HG03280 (cell line): Measurements from ENCODE around the gene DHRS7B.

Experiments
- ATAC-seq: cut with Tn5 transposase; IDR thresholded peaks from one replicate; pipeline ENCODE4 v1.9.1; 2021; ENCODE audit warnings: mild to moderate bottlenecking, moderate library complexity; ENCODE audit not compliant: unreplicated experiment

Gene DHRS7B

DNA sequence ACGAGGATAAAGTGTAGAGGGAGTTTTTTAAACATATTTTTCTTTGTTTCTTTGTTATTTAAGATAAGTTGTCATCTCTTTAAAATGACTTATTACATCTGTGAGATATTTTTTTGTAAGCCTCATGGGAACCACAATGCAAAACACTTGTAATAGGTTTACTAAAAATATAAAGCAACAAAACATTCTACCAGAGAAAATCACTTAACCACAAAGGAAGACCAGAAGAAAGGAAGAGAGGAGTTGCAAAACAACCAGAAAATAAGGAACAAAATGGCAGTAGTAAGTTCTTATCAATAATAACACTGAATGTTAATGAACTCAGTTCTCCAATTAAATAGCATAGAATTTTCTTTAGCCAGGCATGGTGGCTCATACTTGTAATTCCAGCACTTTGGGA is 22.9 kb downstream of the DHRS7B start:
- no peak for ATAC-seq

DNA sequence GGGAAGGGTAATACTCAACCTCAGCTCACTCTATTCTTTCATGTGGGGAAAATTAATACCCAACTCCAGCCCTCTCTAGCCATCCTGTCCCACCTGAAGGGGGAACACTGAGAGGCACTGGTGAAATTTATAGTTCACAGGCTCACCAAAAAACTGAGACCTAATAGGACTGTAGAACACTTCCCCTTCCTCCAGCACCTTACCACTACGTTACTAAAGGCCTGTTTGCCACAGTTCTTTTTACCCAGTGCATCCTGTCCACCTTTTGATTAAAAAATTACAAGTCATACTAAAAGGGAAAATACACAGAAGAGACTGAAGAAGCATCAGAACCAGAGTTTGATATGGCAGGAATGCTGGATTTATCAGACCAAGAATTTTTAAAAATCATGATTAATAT is 26.0 kb downstream of the DHRS7B start:
- no peak for ATAC-seq

DNA sequence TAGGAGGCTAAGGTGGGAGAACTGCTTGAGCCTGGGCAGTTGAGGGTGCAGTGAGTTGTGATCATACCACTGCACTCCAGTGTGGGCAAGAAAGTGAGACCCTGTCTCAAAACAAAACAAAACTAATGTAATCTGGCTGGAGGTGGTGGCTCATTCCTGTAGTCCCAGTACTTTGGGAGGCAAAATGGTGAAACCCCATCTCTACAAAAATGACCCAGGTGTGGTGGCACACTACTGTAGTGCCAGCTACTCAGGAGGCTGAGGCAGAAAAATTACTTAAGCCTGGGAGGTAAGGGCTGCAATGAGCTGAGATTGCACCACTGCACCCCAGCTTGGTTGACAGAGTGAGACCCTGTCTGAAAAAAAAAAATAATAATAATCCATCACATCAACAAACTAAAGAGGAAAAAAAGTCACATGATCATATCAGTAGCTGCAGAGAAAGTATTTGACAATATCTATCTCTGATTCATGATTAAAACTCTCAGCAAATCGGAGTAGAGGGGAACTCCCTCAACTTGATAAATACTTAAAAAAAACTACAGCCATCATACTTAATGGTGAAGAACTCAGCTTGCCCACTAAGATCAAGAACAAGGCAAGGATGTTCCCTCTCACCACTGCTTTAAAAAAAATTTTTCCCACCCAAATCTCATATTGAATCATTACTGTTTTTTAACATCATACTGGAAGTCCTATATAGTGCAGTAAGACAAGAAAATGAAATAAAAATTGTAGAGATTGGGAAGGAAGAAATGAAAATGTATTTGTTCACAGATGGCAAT is 31.0 kb downstream of the DHRS7B start:
- ATAC-seq, result no peak

DNA sequence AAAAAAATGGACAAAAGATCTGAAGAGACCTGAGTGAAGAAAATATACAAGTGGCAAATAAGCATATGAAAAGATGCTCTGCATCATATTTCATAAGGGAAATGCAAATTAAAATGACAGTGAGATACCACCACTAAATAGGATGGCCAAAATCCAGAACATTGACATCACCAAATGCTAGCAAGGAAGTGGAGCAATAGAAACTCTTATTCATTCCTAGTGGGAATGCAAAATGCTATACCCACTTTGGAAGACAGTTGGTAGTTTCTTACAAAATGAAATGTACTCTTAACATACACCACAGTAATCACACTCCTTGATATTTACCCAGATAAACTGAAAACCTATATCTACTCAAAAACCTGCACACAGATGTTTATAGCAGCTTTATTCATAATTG is 33.6 kb downstream of the DHRS7B start:
- ATAC-seq, result no peak

GRCh38 chr17:21161498-21162393 is 35.0 kb downstream of the DHRS7B start:
- no peak for ATAC-seq

- ATAC-seq, result no peak
Measured at GRCh38 chr17:21162394-21162775, 35.6 kb downstream of the DHRS7B start.

- no peak for ATAC-seq
Measured at GRCh38 chr17:21163101-21163500, 36.3 kb downstream of the DHRS7B start.

GRCh38 chr17:21164216-21164615 is 37.5 kb downstream of the DHRS7B start:
- no peak for ATAC-seq

GRCh38 chr17:21164620-21165019 is 37.9 kb downstream of the DHRS7B start:
- no peak for ATAC-seq

GRCh38 chr17:21165922-21166594 is 39.3 kb downstream of the DHRS7B start:
- no peak for ATAC-seq

DNA sequence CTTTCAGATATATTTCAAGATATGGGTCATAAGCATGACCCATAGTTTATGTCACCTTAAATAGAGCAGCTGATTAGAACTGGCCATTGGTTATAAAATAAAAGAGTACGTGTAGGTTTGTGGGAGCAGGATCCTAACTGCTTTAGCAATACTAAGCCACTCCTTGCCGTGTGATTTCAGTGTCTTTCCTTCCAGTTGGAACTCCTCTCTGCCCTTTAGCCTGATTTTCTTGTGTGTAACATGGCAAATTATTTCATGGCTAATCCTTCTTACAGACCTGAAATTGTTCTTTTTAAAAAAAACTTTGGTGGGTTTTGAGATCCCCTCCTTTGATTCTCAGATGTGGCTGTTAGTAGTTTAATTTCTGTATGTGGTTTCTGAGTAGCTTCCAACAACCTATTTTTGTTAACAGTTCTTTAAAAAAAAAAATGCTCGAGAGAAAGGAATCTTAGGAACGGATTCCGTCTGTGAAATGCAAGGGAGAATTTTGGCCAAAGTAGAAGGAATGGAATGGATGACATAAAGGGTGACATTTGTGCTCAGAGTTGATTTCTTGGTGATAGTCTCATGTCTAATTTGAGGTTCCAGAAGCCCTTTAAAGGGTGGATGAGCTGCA is 39.9 kb downstream of the DHRS7B start:
- no peak for ATAC-seq

GRCh38 chr17:21167303-21167702 is 40.5 kb downstream of the DHRS7B start:
- ATAC-seq, result no peak

DNA sequence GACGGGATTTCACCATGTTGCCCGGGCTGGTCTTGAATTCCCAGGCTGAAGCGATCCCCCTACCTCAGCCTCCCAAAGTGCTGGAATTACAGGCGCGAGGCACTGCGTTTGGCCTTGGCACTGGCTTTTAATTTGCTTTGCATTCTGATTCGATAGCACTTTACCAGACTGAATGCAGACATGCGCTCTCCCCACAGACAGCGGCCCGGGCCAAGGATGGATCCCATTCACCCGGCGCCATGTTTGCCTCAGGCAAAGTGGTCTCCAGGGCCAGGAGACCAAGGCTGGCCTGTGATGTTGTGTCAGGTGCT is 41.7 kb downstream of the DHRS7B start:
- ATAC-seq, result no peak

DNA sequence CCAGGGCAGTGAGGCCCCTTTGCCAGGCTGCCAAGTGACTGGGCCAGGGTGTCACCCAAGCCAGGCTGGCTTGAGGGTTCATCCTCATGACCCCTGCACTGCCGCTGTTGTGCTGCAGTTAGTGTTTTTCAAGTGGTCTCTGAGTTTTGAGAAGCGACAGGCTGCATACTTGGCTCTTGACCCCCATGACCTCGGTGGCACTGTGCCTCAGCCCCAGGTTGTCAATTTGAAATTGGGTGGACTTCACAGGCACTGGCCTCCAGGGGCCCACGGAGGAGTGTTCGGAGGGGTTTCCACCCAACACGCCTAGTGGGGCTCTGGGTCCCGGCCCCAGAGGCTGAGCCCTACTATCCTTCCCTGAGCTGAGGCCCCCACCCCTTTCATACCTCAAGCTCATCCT is 42.7 kb downstream of the DHRS7B start:
- no peak for ATAC-seq

GRCh38 chr17:21170809-21171208 is 44.0 kb downstream of the DHRS7B start:
- ATAC-seq, result no peak

DNA sequence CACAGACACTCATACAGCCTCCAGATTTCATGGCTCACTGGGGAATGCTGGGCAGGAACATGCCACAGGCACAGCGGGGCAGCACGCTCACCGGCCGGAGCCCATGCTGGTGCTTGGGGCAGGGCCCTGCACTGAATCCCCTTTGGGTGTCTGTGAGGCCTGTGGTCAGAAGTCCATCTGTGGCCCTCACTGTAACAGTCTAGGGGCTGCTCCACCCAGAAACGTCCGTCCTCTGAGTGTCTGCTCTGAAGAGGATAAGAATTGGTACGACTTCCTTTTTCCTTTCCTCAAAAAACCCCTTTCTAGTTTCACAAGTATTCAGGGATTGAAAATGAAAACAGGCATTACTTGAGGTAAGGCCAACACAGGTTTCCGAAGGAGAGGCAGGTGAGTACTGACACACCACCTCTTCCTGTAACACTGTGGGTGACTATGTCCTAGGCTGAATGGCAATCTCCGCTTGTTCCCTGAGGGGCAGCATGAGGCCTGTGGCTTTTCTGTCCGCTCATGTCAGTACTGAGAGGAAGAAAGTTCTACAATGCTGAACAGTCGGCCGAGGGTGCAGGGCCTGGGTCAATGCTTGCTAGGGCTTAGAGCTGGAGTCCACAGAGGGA is 44.7 kb downstream of the DHRS7B start:
- peak; percentile 60 for ATAC-seq

DNA sequence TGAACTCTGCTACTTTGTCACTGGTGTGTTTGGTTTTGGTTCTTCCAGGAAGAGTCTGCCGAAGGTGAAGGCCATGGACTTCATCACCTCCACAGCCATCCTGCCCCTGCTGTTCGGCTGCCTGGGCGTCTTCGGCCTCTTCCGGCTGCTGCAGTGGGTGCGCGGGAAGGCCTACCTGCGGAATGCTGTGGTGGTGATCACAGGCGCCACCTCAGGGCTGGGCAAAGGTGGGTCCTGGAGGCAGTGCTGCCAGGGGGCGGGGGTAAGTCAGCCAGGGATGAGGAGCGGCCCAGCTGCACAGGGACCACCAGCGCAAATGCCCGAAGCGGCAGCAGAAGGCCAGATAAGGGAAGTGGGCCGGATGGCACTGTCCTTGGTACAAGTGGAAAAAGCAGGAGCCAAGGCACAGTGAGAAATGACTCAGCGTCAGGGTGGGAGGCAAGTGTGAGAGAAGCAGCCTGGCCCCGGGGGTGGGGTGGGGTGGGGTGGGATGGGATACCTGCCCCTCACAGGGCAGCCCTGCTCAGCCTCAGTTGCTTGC is 45.3 kb downstream of the DHRS7B start:
- no peak for ATAC-seq

DNA sequence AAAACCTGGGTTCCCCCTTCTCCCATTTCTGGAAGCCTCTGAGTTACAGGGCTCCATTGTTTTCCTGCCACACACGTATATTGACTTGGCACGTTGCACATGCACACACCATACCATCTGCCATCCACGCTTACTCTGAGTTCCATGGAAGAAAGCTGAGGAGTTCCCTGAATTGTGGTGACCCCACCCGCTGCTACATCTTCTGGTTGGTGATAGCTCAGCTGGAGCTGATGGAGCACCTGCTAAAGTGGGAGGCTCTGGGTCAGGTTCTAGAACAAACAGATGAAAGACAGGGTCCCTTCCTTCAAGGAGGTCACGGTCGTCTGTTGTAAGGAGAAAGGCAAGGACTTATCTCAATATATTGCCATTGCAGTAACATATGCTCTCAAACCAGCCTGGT is 46.1 kb downstream of the DHRS7B start:
- no peak for ATAC-seq

DNA sequence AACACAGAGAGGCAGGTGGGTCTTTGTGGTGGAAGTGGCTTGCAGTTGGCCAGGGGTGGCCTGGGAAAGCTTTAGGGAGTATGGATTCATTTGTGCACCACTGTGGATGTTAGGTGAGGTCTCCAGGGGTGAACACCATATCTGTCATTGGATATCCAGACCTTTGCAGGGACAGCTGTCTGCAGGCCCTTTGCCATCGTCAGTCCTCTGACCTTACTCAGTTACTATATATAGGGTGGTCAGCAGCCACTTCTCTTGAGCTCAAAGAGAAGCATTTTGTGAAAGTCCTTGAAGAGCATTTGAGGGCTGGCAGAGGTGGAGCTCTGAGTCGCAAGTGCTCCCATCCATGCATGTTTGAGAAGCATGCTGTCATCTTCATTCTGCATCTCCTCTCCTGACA is 46.8 kb downstream of the DHRS7B start:
- no peak for ATAC-seq

DNA sequence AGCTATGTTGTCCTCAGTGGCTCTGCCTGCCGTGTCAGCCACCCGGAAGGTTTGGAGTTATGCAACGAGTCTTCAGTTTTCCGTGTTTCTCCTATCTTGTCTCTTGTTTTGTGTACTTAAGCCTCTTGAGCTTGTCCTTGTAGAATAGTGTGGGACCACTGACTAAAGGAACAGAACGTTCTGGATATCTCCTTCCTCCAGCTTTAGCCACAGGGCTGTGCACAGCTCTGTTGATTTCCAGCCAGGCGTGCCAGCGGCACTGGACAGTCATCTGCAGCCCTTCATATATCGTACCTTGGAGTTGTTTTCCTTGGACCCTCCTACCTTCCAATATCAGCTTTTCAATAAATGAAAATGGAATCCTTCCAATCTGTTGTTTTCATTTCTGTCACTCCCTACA is 47.4 kb downstream of the DHRS7B start:
- ATAC-seq, result no peak

- ATAC-seq, result no peak
Measured at GRCh38 chr17:21174713-21175112, 47.9 kb downstream of the DHRS7B start.
